ENCODE data around the gene TTYH2. TPM values are rescaled to one million over a fixed set of nuclear protein-coding genes. Genes with fewer than 3 reads are reported as not detected.

Gene TTYH2
- total and polyA plus RNA-seq, 9 donors: 9.8 to 43.1 (median 18.9) TPM

GRCh38 chr17:74282587-74283370 is 69.4 kb downstream of the TTYH2 start:
- no peaks in the 10 kb centered on the region for H3K36me3 ChIP-seq
- TF ChIP-seq CTCF (IDR thresholded peaks at IDR 0.05) (no peak), EP300 (IDR thresholded peaks at IDR 0.05) (no peak), POLR2A (IDR thresholded peaks at IDR 0.05) (no peak)
- H3K9me3 ChIP-seq: no peaks in the 10 kb centered on the region
- H3K4me3 ChIP-seq: no peak overlapping the region
- 67 to 75% (median 68%) methylated on average over 9 of the region's 9 CpGs for WGBS, 3 donors
- intact Hi-C loops (cut with DNase I): no loop called here
- no peak overlapping the region for H3K27ac ChIP-seq
- no peak for DNase-seq
- no peaks in the 10 kb centered on the region for H3K4me1 ChIP-seq (ENCODE audit: insufficient read depth)
- no peaks in the 10 kb centered on the region for H3K27me3 ChIP-seq

GRCh38 chr17:74283371-74283673 is 70.0 kb downstream of the TTYH2 start:
- Histone ChIP-seq H3K27me3 (no peaks in the 10 kb centered on the region), H3K27ac (no peak overlapping the region), H3K36me3 (no peaks in the 10 kb centered on the region), H3K9me3 (no peaks in the 10 kb centered on the region), H3K4me1 (ENCODE audit: insufficient read depth) (no peaks in the 10 kb centered on the region), H3K4me3 (no peak overlapping the region)
- intact Hi-C loops (cut with DNase I): no loop called here
- DNase-seq: no peak
- TF ChIP-seq CTCF (IDR thresholded peaks at IDR 0.05): no peak
- no peak for TF ChIP-seq POLR2A (IDR thresholded peaks at IDR 0.05)
- no peak for TF ChIP-seq EP300 (IDR thresholded peaks at IDR 0.05)
- whole genome bisulfite sequencing, 3 donors: 87 to 89% (median 89%) methylated on average over 4 of the region's 4 CpGs

GRCh38 chr17:74287031-74287602 is 73.7 kb downstream of the TTYH2 start:
- Histone ChIP-seq H3K36me3 (no peaks in the 10 kb centered on the region), H3K4me3 (no peak overlapping the region), H3K4me1 (ENCODE audit: insufficient read depth) (no peaks in the 10 kb centered on the region), H3K27me3 (no peaks in the 10 kb centered on the region), H3K9me3 (no peaks in the 10 kb centered on the region), H3K27ac (no peak overlapping the region)
- DNase-seq: no peak
- WGBS, 3 donors: 90 to 95% (median 92%) methylated on average over 14 of the region's 14 CpGs
- intact Hi-C loops (cut with DNase I): no loop called here
- TF ChIP-seq CTCF (IDR thresholded peaks at IDR 0.05) (no peak), EP300 (IDR thresholded peaks at IDR 0.05) (no peak), POLR2A (IDR thresholded peaks at IDR 0.05) (no peak)

GRCh38 chr17:74288785-74289184 is 75.4 kb downstream of the TTYH2 start:
- intact Hi-C loops (cut with DNase I): no loop called here
- no peak overlapping the region for H3K27ac ChIP-seq
- no peak for DNase-seq
- no peak overlapping the region for H3K4me3 ChIP-seq
- no peaks in the 10 kb centered on the region for H3K4me1 ChIP-seq (ENCODE audit: insufficient read depth)
- WGBS, 3 donors: 54 to 69% (median 64%) methylated on average over 5 of the region's 5 CpGs
- no peaks in the 10 kb centered on the region for H3K9me3 ChIP-seq
- TF ChIP-seq POLR2A (IDR thresholded peaks at IDR 0.05) (no peak), CTCF (IDR thresholded peaks at IDR 0.05) (no peak), EP300 (IDR thresholded peaks at IDR 0.05) (no peak)
- no peaks in the 10 kb centered on the region for H3K27me3 ChIP-seq
- H3K36me3 ChIP-seq: no peaks in the 10 kb centered on the region
